ENCODE results near the gene OGG1.

GRCh38 chr3:9712415-9712814 lies 37.3 kb upstream of the OGG1 start:
- TF ChIP-seq POU6F1 (CRISPR knock-in tag; IDR thresholded peaks at IDR 0.05; ENCODE audit: borderline replicate concordance, low read depth) = no peak
- TF ChIP-seq TSHZ2 (CRISPR knock-in tag; IDR thresholded peaks at IDR 0.05) = no peak
- no peak for TF ChIP-seq TCF4 (CRISPR knock-in tag; IDR thresholded peaks at IDR 0.05; ENCODE audit: borderline replicate concordance)
- TF ChIP-seq ARNTL (CRISPR knock-in tag; IDR thresholded peaks at IDR 0.05; ENCODE audit: borderline replicate concordance, low read depth) = no peak
- no peak for TF ChIP-seq CREB5 (CRISPR knock-in tag; IDR thresholded peaks at IDR 0.05; ENCODE audit: low read depth)
- TF ChIP-seq PATZ1 (CRISPR knock-in tag; IDR thresholded peaks at IDR 0.05; ENCODE audit: borderline replicate concordance) = no peak
- TF ChIP-seq ZFP3 (CRISPR knock-in tag; IDR thresholded peaks at IDR 0.05) = no peak
